ENCODE results near the gene PBX1. TPM values are rescaled to one million over a fixed set of nuclear protein-coding genes. Genes with fewer than 3 reads are reported as not detected.
A peak's percentile ranks its signal among the peaks of the same experiment; 100 is the strongest.

PBX1 gene
- 32.0 and 38.8 TPM in 2 replicates for total RNA-seq (2014; rRNA removed; shearing (Covaris generic))
- 9.7 and 9.8 TPM in 2 replicates for polyA plus RNA-seq (2016; fragmentation: Nextera tagmentation; extraction: Ambion mirVana)

DNA sequence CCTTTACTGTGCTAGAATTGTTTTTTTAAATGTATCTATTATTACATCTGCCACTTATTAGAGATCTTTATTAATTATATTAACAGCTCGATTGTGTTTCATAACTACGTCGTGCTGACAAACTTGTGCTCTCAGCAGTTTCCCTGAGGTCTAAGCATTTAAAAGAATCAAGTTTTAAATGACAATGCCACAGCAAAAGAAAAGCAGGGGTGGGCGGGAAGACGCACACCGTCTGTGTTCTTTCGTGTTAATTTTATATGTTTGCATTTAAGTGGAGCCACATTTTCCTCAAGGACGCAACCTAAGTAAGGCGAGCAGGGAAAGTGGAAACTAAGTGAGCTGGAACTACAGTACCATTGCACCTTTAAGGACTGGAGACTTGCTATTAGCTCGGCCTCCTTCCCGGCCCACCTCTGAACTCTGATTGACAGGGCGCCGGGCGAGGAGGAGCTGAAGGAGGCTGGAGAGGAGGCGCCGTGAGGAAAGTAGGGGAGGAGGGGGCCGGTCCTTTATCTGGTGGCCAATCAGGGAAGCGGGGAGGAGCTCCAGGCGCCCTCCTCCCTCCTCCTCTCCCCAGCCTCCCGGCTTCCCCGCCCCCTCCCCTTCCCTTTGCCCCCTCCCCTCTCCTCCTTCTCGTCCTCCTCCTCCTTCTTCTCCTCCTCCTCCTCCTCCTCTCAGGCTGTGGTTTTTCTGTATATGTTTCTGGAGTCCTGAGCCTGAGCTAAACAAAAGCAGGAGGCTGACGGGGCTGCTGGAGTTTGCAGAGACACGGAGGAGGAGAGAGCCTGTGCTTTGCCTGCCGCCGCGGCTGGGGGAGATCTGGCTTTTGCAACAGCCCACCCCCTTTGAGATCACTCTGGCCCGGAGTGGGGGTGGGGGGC lies at the start of gene PBX1:
PBX1 (plus strand) TSS at position 724 of the 881 bp plus-strand sequence.
- peak; percentile 100 for DNase-seq
- Histone ChIP-seq H3K4me3 (peak within 1 kb of the TSS; percentile 84), H3F3A (ENCODE audit: insufficient read depth) (peaks cover 14% of the 10 kb centered on the region), H3K9me3 (ENCODE audit: low read depth) (no peaks in the 10 kb centered on the region), H3K4me1 (ENCODE audit: insufficient read depth) (no peaks in the 10 kb centered on the region), H3K36me3 (ENCODE audit: low read depth) (no peaks in the 10 kb centered on the region), H3K9ac (peak within 1 kb of the TSS; percentile 87), H3K4me2 (ENCODE audit: unreplicated experiment) (peak within 1 kb of the TSS; percentile 98), H3K27ac (peak within 1 kb of the TSS; percentile 65), H4K20me1 (ENCODE audit: insufficient read depth) (no peaks in the 10 kb centered on the region), H3K79me2 (ENCODE audit: insufficient read depth) (peaks cover 42% of the 10 kb centered on the region), H2AFZ (peak within 1 kb of the TSS; percentile 91), H3K9me2 (ENCODE audit: insufficient read depth) (no peaks in the 10 kb centered on the region), H3K27me3 (replicated peaks; ENCODE audit: insufficient read depth) (no peaks in the 10 kb centered on the region)
- in situ Hi-C loops (cut with MboI) = no loop called here
- 2% methylated on average over 22 to 28 of the region's 28 CpGs for WGBS, 2 experiments (ENCODE audit: low coverage in 1 of 2, low lambda C conversion rate in 2 of 2, missing lambda C conversion rate in 2 of 2)
- TF ChIP-seq EZH2 (IDR thresholded peaks at IDR 0.05; ENCODE audit: insufficient read depth, poor library complexity, severe bottlenecking) = no peak
- TF ChIP-seq EZH2phosphoT487 (IDR thresholded peaks at IDR 0.05; ENCODE audit: insufficient read depth, low read depth) = no peak

DNA sequence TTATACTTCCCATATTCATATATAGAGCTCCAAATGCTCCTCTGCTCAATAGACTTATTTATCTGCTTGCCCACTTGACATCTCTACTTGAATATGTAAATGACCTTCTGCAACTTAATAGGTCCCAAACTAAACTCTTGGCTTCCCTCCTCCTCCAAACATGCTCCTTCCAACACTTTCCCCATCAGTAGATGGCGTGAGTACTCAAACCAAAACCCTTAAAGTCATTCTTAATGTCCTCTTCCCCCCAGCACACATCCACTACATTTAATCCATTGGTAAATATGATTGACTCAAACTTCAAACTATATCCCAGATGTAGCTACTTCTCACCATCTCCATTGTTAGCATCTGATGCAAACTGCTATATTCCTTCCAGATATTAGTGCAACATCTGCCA lies 48.5 kb upstream of the PBX1 start:
- no peaks in the 10 kb centered on the region for H3K4me1 ChIP-seq (ENCODE audit: insufficient read depth)
- H4K20me1 ChIP-seq (ENCODE audit: insufficient read depth) = no peaks in the 10 kb centered on the region
- no peaks in the 10 kb centered on the region for H3F3A ChIP-seq (ENCODE audit: insufficient read depth)
- TF ChIP-seq EZH2 (IDR thresholded peaks at IDR 0.05; ENCODE audit: insufficient read depth, poor library complexity, severe bottlenecking) (no peak), EZH2phosphoT487 (IDR thresholded peaks at IDR 0.05; ENCODE audit: insufficient read depth, low read depth) (no peak)
- H3K9ac ChIP-seq = no peak overlapping the region
- H3K9me2 ChIP-seq (ENCODE audit: insufficient read depth) = no peaks in the 10 kb centered on the region
- no peak overlapping the region for H2AFZ ChIP-seq
- peak; percentile 29 for DNase-seq
- no peak overlapping the region for H3K4me2 ChIP-seq (ENCODE audit: unreplicated experiment)
- no peak overlapping the region for H3K4me3 ChIP-seq
- no peak overlapping the region for H3K27ac ChIP-seq
- H3K79me2 ChIP-seq (ENCODE audit: insufficient read depth) = no peaks in the 10 kb centered on the region
- no peaks in the 10 kb centered on the region for H3K27me3 ChIP-seq (replicated peaks; ENCODE audit: insufficient read depth)
- WGBS, 2 experiments (ENCODE audit: low coverage in 1 of 2, low lambda C conversion rate in 2 of 2, missing lambda C conversion rate in 2 of 2) = 73 to 80% methylated on average over 1 of the region's 1 CpG
- no peaks in the 10 kb centered on the region for H3K36me3 ChIP-seq (ENCODE audit: low read depth)
- H3K9me3 ChIP-seq (ENCODE audit: low read depth) = no peaks in the 10 kb centered on the region
- in situ Hi-C loops (cut with MboI) = no loop called here

DNA sequence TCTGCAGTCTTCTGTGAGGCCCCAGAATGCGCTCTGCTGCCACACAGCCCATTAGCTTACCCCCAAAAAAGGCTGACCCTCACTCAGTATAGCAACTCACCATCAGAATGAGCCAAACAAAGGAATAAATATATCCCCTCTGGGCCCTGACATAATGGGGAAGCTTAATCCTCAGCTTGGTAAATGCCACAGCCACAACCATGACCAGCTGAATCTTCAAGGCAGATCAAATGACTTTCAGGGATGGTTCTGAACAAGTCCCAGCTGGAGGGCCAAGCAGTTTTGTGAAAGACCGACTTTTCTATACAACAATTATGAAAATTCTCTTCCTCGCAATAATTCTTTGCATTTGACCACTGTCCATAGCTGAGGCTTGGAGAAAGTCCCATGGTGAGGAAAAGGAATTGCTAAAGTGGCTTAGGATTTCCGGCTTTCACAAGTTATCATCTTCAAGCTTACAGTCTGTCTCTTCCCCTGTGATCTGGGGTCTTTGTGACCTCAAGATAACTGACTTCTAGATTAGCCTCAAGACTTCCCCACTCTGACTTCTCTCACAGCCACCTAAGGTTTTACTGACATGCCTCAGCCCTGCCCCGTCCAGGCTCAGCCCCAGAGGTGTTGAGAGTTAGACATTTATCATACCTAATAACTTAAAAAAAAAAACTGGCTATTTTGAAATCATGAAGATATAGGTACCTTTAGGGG lies 47.8 kb upstream of the PBX1 start:
- Histone ChIP-seq H3K27ac (no peak overlapping the region), H4K20me1 (ENCODE audit: insufficient read depth) (no peaks in the 10 kb centered on the region), H3K79me2 (ENCODE audit: insufficient read depth) (no peaks in the 10 kb centered on the region), H3K9ac (no peak overlapping the region), H3K9me2 (ENCODE audit: insufficient read depth) (no peaks in the 10 kb centered on the region), H3K4me2 (ENCODE audit: unreplicated experiment) (no peak overlapping the region), H3K4me1 (ENCODE audit: insufficient read depth) (no peaks in the 10 kb centered on the region), H3K36me3 (ENCODE audit: low read depth) (no peaks in the 10 kb centered on the region), H2AFZ (no peak overlapping the region), H3F3A (ENCODE audit: insufficient read depth) (no peaks in the 10 kb centered on the region), H3K27me3 (replicated peaks; ENCODE audit: insufficient read depth) (0 out of 2 replicates have a peak, but pooled peaks cover 2% of the 10 kb centered on the region), H3K9me3 (ENCODE audit: low read depth) (no peaks in the 10 kb centered on the region), H3K4me3 (no peak overlapping the region)
- in situ Hi-C loops (cut with MboI) = no loop called here
- WGBS, 2 experiments (ENCODE audit: low coverage in 1 of 2, low lambda C conversion rate in 2 of 2, missing lambda C conversion rate in 2 of 2) = 75 to 81% methylated on average over 5 of the region's 5 CpGs
- no peak for DNase-seq
- TF ChIP-seq EZH2phosphoT487 (IDR thresholded peaks at IDR 0.05; ENCODE audit: insufficient read depth, low read depth) (no peak), EZH2 (IDR thresholded peaks at IDR 0.05; ENCODE audit: insufficient read depth, poor library complexity, severe bottlenecking) (no peak)

DNA sequence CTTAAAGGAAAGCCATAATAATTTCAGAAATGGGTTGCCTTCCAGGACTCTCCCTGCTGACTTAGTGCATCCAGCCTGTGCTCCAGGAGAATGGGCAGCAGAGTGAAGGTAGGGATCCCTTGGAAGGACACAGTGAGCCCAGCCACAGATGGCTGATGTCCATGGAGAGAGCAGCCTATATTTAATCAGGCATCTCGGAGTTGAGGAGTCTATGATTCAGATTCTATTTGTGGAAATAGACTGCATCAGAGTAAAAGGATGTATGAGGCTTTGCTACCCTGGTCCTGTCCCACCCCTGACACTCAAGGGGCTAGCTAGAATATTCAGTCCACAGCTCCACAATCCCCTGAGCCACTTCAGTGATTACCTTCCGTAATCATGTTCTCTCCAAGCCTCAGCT lies 43.8 kb upstream of the PBX1 start:
- Histone ChIP-seq H3F3A (ENCODE audit: insufficient read depth) (no peaks in the 10 kb centered on the region), H3K36me3 (ENCODE audit: low read depth) (no peaks in the 10 kb centered on the region), H3K27ac (no peak overlapping the region), H3K4me2 (ENCODE audit: unreplicated experiment) (no peak overlapping the region), H3K9ac (no peak overlapping the region), H3K4me1 (ENCODE audit: insufficient read depth) (no peaks in the 10 kb centered on the region), H3K9me2 (ENCODE audit: insufficient read depth) (no peaks in the 10 kb centered on the region), H4K20me1 (ENCODE audit: insufficient read depth) (no peaks in the 10 kb centered on the region), H3K27me3 (replicated peaks; ENCODE audit: insufficient read depth) (0 out of 2 replicates have a peak, but pooled peaks cover 8% of the 10 kb centered on the region), H2AFZ (no peak overlapping the region), H3K79me2 (ENCODE audit: insufficient read depth) (no peaks in the 10 kb centered on the region), H3K4me3 (no peak overlapping the region), H3K9me3 (ENCODE audit: low read depth) (no peaks in the 10 kb centered on the region)
- in situ Hi-C loops (cut with MboI) = no loop called here
- TF ChIP-seq EZH2 (IDR thresholded peaks at IDR 0.05; ENCODE audit: insufficient read depth, poor library complexity, severe bottlenecking) (no peak), EZH2phosphoT487 (IDR thresholded peaks at IDR 0.05; ENCODE audit: insufficient read depth, low read depth) (no peak)
- 56 to 58% methylated on average over 2 of the region's 2 CpGs for WGBS, 2 experiments (ENCODE audit: low coverage in 1 of 2, low lambda C conversion rate in 2 of 2, missing lambda C conversion rate in 2 of 2)
- DNase-seq = no peak
